GM12801 (cell line): Measurements from ENCODE around the gene AP2M1.

Source experiments
- CTCF ChIP-seq: IDR thresholded peaks from one replicate; pipeline ENCODE4 v1.5.1; 2011; ENCODE audit warnings: control low read depth; ENCODE audit not compliant: insufficient read length; ENCODE audit errors: extremely low read depth

AP2M1 gene

DNA sequence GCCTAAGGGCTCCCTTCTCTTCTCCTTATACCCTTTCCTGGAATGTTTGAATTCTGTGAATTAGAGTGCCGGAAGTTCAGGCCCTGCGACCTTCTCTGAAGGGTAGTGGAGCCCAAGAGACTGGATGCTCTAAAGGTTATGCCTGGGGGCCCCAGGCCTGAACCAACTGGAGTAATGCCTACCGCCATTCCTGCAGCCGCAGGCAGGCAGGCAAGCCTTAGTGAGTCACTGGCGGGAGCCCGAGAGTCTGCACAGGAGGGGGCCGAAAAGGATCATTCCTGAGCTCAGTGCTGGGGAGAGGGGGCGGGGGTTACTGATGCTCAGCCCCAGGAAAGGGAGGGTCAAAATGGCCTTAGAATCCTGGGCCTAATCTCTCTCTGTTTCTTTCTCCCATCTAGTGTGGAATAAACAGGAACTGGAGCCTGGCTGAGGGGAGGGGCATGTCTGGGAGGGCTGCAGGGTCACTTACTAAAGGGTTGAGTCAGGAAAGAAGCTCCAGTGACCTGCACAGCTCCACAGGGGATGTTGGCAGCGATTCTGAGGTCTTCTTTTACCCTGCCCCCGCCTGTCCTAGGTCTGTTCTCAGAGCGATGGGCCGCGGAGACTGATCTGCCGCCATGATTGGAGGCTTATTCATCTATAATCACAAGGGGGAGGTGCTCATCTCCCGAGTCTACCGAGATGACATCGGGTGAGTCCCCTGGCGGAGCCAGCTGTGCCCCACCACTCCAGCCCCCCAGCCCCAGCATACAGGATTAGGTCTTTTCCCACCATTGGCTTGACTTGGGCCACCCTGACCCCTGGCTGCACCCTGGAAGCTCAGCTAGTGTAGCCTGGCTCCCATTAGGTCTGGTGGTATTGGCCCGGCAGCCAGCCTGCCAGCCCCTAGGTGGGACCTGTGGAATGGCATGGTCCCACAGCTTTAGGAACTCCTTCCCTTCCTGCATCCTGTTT, 2.0 kb downstream of the AP2M1 start:
- no peak for TF ChIP-seq CTCF

- TF ChIP-seq CTCF = no peak
These were observed 2.7 kb downstream of the AP2M1 start for GRCh38 chr3:184177331-184177731.

DNA sequence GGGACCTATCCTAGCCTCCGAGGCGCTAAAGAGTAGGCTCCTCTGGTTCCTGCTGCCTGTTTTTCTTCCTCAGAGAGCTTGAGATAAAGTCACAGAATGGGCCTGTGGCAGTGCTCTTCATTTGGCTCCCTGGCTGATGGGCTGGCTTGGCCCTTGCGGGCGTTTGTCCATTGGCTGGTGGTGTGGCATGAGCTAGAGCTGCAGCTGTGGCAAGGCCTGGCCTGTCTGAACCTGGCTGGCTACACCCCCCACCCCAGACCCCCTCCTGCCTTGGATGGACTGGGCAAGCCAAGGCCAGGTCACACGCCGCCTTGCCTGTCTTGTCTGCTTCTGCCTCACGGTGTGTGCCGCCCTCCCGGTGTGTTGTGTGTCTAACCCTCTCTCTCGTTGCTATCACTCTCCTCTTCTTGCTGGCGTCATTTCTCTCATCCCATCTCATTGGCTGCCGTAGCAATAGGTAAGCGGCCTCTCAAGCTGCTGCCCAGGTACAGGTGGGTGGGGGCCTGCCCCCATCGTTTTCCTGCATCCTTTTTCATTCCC, 3.2 kb downstream of the AP2M1 start:
- no peak for TF ChIP-seq CTCF

DNA sequence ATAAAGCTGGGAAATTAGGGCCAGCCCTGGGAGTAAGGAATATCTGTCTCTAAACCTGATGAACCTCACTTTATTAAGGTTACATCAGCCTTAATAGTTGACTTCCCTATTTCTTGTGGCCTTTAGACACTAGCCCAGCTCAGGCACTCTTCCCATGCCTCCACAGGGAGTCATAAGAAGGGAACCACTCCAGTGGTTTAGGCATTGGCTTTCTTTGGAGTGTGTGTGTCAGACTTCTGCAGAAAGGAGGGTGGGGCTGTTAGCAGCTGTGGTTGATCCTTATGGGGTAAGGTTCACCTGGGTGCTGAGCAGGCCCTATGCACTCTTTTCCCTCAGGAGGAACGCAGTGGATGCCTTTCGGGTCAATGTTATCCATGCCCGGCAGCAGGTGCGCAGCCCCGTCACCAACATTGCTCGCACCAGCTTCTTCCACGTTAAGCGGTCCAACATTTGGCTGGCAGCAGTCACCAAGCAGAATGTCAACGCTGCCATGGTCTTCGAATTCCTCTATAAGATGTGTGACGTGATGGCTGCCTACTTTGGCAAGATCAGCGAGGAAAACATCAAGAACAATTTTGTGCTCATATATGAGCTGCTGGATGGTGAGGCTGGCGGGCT, 4.0 kb downstream of the AP2M1 start:
- TF ChIP-seq CTCF = no peak

- TF ChIP-seq CTCF = no peak
These were observed 5.5 kb downstream of the AP2M1 start for GRCh38 chr3:184180165-184180564.

- TF ChIP-seq CTCF = no peak
These were observed 6.9 kb downstream of the AP2M1 start for GRCh38 chr3:184181596-184181995.

- no peak for TF ChIP-seq CTCF
These were observed 9.0 kb downstream of the AP2M1 start for GRCh38 chr3:184183679-184184078.
